Measurements from ENCODE around the gene TMEM62. TPM values are rescaled to one million over a fixed set of nuclear protein-coding genes. Genes with fewer than 3 reads are reported as not detected.

The TMEM62 gene
- total RNA-seq, 2 donors from 2014 or later, result 33.0 to 34.2 TPM

- Histone ChIP-seq H3K4me1 (no peaks in the 10 kb centered on the region), H3K36me3 (no peaks in the 10 kb centered on the region), H3K4me3 (no peak overlapping the region), H3K27me3 (no peaks in the 10 kb centered on the region), H3K9me3 (no peaks in the 10 kb centered on the region), H3K27ac (no peak overlapping the region), H3K9ac (ENCODE audit: low read depth in 2 of 2, low read length in 2 of 2) (no peak overlapping the region)
- TF ChIP-seq CTCF (IDR thresholded peaks at IDR 0.05), result no peak
- no peak for DNase-seq
- intact Hi-C loops (cut with DNase I), result no loop called here
Observed at GRCh38 chr15:43094416-43095030, 38.9 kb upstream of the TMEM62 start.

DNA sequence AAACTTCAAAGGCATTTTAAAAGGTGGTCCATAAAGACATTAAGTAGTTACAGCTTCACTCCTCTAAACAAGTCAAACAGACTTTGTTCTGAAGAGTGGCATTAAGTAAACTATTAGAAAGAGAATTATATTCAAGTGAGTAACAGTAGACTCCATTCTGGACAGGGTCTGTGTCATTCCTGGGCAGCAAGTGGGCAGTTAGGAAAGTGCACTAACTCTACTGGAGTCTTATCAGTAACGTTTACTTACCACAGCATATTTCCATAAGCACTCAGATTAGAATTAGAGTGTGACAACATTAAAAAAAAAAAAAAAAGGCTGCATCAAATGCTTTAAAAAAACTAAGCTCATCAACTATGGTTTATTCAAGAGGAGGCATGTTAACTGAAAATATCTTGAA is 38.1 kb upstream of the TMEM62 start:
- no peaks in the 10 kb centered on the region for H3K4me1 ChIP-seq
- DNase-seq, result no peak
- no peak for TF ChIP-seq CTCF (IDR thresholded peaks at IDR 0.05)
- H3K27me3 ChIP-seq, result no peaks in the 10 kb centered on the region
- intact Hi-C loops (cut with DNase I), result no loop called here
- no peak overlapping the region for H3K4me3 ChIP-seq
- H3K27ac ChIP-seq, result no peak overlapping the region
- H3K36me3 ChIP-seq, result no peaks in the 10 kb centered on the region
- no peak overlapping the region for H3K9ac ChIP-seq (ENCODE audit: low read depth in 2 of 2, low read length in 2 of 2)
- no peaks in the 10 kb centered on the region for H3K9me3 ChIP-seq

GRCh38 chr15:43095708-43096347 is 37.6 kb upstream of the TMEM62 start:
- Histone ChIP-seq H3K9ac (ENCODE audit: low read depth in 2 of 2, low read length in 2 of 2) (no peak overlapping the region), H3K36me3 (no peaks in the 10 kb centered on the region), H3K27me3 (no peaks in the 10 kb centered on the region), H3K4me3 (no peak overlapping the region), H3K4me1 (no peaks in the 10 kb centered on the region), H3K27ac (no peak overlapping the region), H3K9me3 (no peaks in the 10 kb centered on the region)
- no peak for TF ChIP-seq CTCF (IDR thresholded peaks at IDR 0.05)
- intact Hi-C loops (cut with DNase I), result no loop called here
- no peak for DNase-seq

DNA sequence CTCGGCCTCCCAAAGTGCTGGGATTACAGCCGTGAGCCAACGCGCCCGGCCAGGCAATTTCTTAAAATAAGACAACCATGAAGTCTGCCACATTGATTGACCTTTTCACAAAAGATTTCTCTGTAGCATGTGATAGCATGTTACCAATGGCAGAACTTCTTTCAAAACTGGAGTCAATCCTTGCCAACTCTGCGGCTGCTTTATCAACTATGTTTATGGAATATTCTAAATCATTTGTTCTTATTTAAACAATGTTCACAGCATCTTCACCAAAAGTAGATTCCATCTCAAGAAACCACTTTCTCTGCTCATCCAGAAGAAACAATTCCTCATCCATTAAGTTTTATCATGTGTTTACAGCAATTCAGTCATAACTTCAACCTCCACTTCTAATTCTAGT is 37.0 kb upstream of the TMEM62 start:
- no peaks in the 10 kb centered on the region for H3K36me3 ChIP-seq

GRCh38 chr15:43099105-43099845 is 34.1 kb upstream of the TMEM62 start:
- intact Hi-C loops (cut with DNase I), result no loop called here
- no peak overlapping the region for H3K9ac ChIP-seq (ENCODE audit: low read depth in 2 of 2, low read length in 2 of 2)
- no peaks in the 10 kb centered on the region for H3K9me3 ChIP-seq
- peaks cover under 1% of the 10 kb centered on the region for H3K4me1 ChIP-seq
- H3K4me3 ChIP-seq, result no peak overlapping the region
- no peak for TF ChIP-seq CTCF (IDR thresholded peaks at IDR 0.05)
- no peaks in the 10 kb centered on the region for H3K27me3 ChIP-seq
- no peaks in the 10 kb centered on the region for H3K36me3 ChIP-seq
- H3K27ac ChIP-seq, result no peak overlapping the region
- no peak for DNase-seq

More for the DNA sequence above, 37.0 kb upstream of the TMEM62 start:
- H3K9ac ChIP-seq (ENCODE audit: low read depth in 2 of 2, low read length in 2 of 2), result no peak overlapping the region
- H3K4me1 ChIP-seq, result no peaks in the 10 kb centered on the region
- intact Hi-C loops (cut with DNase I), result no loop called here
- H3K27ac ChIP-seq, result no peak overlapping the region
- no peaks in the 10 kb centered on the region for H3K9me3 ChIP-seq
- no peaks in the 10 kb centered on the region for H3K27me3 ChIP-seq
- TF ChIP-seq CTCF (IDR thresholded peaks at IDR 0.05), result no peak
- no peak overlapping the region for H3K4me3 ChIP-seq
- no peak for DNase-seq
